SKM-1 (cell line): Measurements from ENCODE around the gene AP3S2.

Experiments used
- DNase-seq: peaks from one replicate; lab custom pipeline; 2025; ENCODE audit not compliant: unreplicated experiment; lab: John Stamatoyannopoulos, UW

Gene AP3S2

DNA sequence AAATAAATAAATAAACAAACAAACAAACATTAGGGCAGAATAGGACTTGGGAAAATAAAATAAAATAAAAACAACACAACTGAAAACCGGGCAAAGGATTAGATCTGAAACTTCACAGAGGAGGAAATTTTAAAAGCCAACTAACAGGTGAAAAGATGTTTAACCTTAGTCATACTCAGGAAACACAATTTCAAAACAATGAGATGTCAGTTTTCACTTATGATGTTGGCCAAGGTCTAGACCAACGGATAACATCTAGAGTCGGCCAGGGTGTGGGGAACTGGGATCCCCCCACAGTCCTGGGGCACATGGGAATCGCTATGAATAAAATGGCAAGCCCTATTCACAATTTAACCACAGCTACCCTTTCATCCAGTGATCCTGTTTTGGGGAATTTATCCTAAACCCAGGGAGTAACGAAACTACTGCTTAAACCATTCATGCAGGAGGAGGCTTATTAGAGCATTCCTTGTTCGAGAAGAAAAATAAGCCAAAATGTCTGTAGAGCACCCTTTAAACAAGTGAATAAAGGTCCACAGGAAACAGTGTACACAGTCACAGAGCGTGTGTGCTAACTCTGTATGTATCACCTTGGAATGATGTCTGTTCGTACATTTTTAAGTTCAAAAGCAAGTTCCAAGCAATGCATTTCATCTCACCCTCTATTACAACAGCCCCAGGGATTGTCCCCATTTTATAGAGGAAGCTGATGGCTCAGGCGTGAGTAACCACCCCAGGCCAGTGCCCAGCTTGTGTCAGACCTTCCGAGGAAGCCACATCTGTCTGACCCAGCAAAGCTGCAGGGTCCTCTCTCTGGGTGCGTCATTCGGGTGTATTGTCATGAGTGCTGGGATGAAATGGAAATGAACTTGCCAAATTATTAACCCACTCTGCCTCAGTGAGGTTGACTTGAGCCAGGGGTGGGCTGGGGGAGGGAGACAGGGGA lies 72.9 kb downstream of the AP3S2 start:
- DNase-seq = no peak

- no peak for DNase-seq
Measured at GRCh38 chr15:89818287-89818686, 75.5 kb downstream of the AP3S2 start.

- no peak for DNase-seq
Measured at GRCh38 chr15:89817701-89818280, 76.0 kb downstream of the AP3S2 start.

- DNase-seq = no peak
Measured at GRCh38 chr15:89815769-89816168, 78.0 kb downstream of the AP3S2 start.

DNA sequence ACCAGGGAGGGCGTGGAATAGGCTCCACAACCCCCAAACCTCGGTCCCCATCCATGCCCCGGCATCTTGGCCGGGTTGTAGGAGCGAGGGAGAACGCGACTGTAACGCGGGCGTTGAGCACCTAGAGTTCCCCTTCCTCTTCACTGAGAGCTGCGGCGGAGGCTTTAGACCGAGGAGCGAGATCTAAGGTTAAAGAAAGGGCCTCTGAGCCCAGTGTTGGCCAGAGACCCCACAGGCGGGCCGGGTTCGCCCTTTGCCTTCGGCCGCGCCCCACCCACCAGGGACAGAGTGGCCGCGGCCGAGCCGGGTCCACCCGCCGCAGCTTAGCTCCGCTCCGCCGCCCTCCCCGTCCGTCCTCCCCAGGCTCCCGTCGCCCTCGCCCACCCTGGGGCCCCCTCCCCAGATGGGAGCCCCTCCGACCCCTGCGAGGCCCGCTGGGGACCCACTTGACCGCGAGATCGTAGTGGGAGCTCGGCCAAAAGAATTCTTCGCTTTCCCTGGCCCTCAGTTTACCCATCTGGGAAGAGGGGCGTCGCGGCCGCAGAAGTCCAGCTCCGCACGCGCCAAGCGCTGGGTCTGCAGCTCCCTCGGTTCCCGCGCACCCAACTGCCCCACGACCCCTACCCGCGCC lies 79.6 kb downstream of the AP3S2 start:
- DNase-seq = no peak

- no peak for DNase-seq
Measured at GRCh38 chr15:89813381-89814111, 80.2 kb downstream of the AP3S2 start.

DNA sequence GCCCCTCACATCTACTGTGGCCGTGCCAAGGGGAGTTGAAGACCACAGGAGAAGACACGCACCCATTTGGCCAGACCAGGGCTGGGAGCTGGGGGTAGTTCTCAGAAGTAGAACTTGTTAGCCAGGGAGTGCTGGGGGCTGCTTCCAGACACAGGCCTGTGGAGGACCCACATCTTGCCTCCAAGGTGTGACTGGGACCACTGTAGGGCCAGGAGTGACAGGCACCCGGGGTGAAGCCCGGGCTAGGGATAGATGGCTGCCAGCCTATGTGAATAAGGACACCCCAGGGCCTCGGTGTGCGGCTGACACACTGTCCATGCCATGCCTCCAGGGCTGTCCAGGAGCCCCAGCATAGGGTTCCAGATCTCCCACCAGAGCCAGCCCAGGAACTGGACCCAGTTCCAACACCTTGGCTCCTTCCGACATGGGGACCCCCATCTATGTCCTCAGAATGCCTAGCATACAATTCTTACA lies 80.9 kb downstream of the AP3S2 start:
- DNase-seq = no peak

- no peak for DNase-seq
Measured at GRCh38 chr15:89812011-89812846, 81.6 kb downstream of the AP3S2 start.

- no peak for DNase-seq
Measured at GRCh38 chr15:89810837-89811236, 83.0 kb downstream of the AP3S2 start.

DNA sequence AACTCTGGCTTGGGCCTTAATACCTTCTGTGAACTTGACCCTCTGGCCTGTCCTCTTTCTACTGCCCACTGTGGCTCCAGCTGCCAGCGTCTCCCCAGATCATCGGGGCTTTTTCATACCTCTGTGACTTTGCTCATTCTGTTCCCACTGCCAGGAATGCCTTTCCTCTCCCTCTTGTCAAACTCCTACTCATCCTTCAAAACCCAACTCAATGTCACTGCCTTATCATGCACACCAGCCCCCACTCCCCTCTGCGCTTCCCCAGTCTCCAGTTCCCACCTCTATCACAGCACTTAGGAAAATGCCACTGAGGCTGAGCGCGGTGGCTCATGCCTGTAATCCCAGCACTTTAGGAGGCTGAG lies 84.0 kb downstream of the AP3S2 start:
- DNase-seq = no peak

GRCh38 chr15:89809093-89809786 lies 84.6 kb downstream of the AP3S2 start:
- DNase-seq = no peak

GRCh38 chr15:89808160-89808870 lies 85.5 kb downstream of the AP3S2 start:
- no peak for DNase-seq

- DNase-seq = no peak
Measured at GRCh38 chr15:89807689-89808088, 86.1 kb downstream of the AP3S2 start.

DNA sequence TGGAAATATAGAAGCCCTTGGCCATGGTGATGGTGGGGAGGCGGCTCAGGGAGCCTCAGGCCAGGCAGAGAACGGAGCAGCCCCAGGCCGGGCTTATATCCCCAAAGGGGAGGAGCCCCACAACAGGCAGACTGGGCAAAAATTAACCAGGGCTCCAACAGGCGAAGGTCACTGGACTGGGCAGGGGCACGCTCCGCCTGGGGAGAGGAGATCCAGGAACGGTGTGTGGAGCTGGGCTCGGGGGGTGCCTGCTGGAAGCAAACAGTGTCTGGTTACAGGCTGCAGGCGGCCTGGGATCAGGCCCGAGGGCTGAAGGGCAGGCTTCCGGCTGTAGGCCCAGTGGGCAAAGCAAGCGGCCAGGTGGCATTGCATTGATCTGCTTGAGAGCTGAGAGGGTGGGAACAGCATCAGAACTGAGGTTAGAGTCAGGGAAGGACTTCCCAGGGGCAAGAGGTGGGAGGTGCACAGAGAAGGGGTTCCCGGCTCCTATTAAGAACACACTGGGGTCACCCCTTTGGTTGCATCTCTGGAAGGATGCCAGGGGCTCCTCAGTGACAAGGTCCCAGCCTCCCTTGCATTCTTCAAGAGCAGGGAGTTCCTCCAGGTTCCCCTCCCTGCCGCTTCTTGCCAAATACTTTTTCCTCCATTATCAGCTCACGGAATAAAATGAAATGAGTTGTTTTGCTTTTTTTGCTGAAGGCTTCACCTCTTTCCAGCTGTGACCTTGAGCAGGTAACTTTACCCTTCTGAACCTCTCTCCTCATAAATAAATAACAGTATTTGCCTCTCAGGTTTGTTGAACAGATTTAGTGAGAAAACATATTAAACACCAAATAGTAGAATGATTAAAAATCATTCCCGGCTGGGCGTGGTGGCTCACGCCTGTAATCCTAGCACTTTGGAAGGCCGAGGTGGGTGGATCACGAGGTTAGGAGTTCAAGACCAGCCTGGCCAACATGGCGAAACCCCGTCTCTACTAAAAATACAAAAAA lies 86.9 kb downstream of the AP3S2 start:
- DNase-seq = no peak

GRCh38 chr15:89806210-89806558 lies 87.6 kb downstream of the AP3S2 start:
- DNase-seq = no peak

DNA sequence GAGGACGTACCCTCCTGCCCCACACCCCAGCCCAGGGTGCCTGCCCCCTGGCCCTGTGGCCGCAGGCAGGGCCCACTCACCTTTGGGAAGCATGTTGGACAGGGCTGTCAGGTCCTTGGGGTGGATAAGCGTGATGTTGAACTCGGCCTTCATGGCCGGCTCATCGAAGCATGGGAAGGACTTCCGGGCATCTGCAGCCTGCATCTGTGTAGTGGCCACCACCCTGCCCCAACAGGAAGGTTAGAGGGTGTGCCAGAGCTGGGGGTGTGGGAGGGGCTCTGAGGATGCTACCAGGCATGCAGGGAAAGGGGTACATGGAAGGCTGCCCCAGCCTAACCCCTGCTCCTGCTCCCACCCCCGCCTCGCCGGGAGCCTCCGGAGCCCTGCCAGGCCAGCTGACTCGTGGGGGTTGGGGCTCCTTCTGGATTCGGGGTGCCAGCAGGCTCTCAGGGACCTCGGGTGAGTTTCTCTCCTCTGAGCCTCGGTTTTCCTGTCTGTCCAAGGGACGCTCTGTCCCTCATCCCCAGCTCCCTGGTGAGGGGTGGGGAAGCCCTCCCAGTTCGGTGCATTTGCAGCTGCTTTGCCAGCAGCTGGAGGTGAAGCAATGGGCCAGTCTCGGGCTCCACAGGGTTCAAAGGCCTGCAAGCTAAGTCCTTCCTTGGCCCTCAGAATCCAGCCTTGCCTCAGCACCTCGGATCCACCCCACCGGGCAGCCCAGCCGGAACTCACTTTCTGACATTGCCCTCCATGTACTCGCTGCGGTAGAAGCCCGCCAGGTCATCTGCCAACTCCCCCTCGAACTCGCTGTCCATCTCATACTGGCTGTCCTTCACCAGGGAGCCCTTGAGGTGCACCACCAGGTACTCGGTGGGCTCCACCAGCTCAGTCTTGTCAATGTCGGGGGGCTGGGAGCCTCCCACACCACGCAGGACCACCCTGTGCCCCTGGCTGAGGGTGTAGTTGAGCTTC lies 88.3 kb downstream of the AP3S2 start:
- no peak for DNase-seq
